Islet precursor cell (in vitro differentiated cells): ENCODE measurements around the gene NEDD1.

Experiments used
- DNase-seq: peaks from one replicate; pipeline ENCODE4 v3.0.0-alpha.2; 2018

The NEDD1 gene

GRCh38 chr12:96906498-96906848 is 584 bp upstream of the NEDD1 start:
- no peak for DNase-seq

- peak; percentile 65 for DNase-seq
These were observed 790 bp downstream of the NEDD1 start for GRCh38 chr12:96907671-96908422.

- no peak for DNase-seq
These were observed 1.3 kb downstream of the NEDD1 start for GRCh38 chr12:96908423-96908675.

- DNase-seq, result no peak
These were observed 5.2 kb downstream of the NEDD1 start for GRCh38 chr12:96912261-96912660.

- no peak for DNase-seq
These were observed 5.9 kb downstream of the NEDD1 start for GRCh38 chr12:96912943-96913342.

- DNase-seq, result no peak
These were observed 12.6 kb downstream of the NEDD1 start for GRCh38 chr12:96919510-96920210.

- no peak for DNase-seq
These were observed 41.7 kb downstream of the NEDD1 start for GRCh38 chr12:96948782-96949181.

- DNase-seq, result no peak
These were observed 72.5 kb downstream of the NEDD1 start for GRCh38 chr12:96979532-96979931.

- peak; percentile 74 for DNase-seq
These were observed 73.9 kb downstream of the NEDD1 start for GRCh38 chr12:96980991-96981414.

- DNase-seq, result no peak
These were observed 74.9 kb downstream of the NEDD1 start for GRCh38 chr12:96981911-96982310.

- DNase-seq, result no peak
These were observed 75.6 kb downstream of the NEDD1 start for GRCh38 chr12:96982671-96983070.

GRCh38 chr12:96985515-96986362 is 78.7 kb downstream of the NEDD1 start:
- DNase-seq, result peak; percentile 70

GRCh38 chr12:96986883-96987523 is 79.9 kb downstream of the NEDD1 start:
- DNase-seq, result no peak

- no peak for DNase-seq
These were observed 81.9 kb downstream of the NEDD1 start for GRCh38 chr12:96988919-96989318.

GRCh38 chr12:96989916-96990315 is 82.9 kb downstream of the NEDD1 start:
- DNase-seq, result peak; percentile 67

- no peak for DNase-seq
These were observed 87.8 kb downstream of the NEDD1 start for GRCh38 chr12:96994900-96995299.

- DNase-seq, result no peak
These were observed 88.8 kb downstream of the NEDD1 start for GRCh38 chr12:96995861-96996260.

- DNase-seq, result no peak
These were observed 90.9 kb downstream of the NEDD1 start for GRCh38 chr12:96997797-96998484.

- no peak for DNase-seq
These were observed 96.2 kb downstream of the NEDD1 start for GRCh38 chr12:97003276-97003675.
